Activated CD4-positive, alpha-beta T cell treated with anti-CD3 and anti-CD28 coated beads, Interleukin-2, amount 50 U/mL, for 48 hours (primary cell): ENCODE data around the gene PGGT1B.

Experiments
- DNase-seq, 2 experiments: peaks; one replicate each; pipeline ENCODE4 v3.0.0-alpha.2; 2020

PGGT1B gene

GRCh38 chr5:115179394-115180164 lies 83.1 kb downstream of the PGGT1B start:
- no peak for DNase-seq

- DNase-seq, result peak in 1 of 2 experiments; percentile 6
These were observed 83.7 kb downstream of the PGGT1B start for GRCh38 chr5:115179030-115179393.

DNA sequence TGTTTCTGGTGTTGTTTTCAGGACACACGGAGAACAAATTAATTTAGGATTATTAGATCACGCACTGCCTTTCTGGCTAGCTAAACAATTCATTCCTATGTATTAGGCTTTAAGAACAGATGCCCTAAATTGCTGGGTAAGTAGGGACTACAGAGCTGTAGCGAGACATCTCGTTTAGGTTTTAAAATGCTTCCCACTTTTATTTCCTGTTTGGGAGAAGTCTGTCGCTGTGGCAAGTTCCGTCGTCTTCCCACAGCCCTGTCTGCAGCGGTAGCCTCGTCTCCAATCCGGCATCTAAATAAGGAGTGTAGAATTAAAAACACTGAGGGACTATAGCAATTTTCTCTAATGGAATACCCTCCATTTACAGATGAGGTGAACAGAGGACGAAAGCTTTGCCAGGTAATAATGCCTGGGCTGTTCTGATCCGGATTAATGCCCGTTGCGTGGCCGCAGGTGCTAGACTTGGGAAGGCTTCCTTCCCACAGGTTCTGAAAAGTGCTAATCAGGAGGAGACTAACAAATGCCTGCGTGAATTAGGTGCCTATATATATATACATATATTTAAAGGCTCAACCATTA lies 91.7 kb downstream of the PGGT1B start:
- DNase-seq, result no peak

GRCh38 chr5:115170134-115170928 lies 92.3 kb downstream of the PGGT1B start:
- DNase-seq, result peak; percentile 18 to 25

DNA sequence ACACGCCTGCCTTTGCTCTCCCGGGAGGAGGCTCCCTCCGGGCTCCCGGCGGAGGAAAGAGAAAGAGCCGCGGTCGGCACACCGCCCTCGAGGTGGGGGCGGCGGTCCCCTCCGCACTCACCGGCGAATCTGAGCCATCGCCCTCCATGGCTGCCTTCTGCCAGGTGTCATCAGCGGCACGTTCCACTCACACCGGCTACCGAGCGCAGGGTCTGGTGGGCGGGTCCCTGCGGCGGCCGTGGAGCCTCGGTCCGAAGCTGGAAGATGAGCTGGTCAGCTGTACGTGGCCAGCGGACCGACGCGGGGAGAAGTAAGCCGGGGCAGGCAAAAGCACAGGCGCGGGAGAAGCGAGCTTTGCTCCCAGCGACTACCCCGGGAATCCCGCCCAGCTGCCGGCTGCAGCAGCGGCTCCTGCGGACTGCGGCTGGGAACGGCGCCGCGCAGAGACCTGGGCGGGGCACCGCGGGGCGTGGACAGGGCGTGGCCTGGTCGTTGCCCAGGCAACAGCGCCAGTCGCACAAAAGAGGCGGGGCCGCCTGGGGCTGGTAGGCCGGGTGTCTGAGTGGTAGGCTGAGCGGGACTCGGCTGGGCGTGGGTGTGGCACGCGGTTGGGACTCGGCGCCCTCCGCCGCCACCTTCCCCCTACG lies 93.1 kb downstream of the PGGT1B start, which contains the start of gene TRIM36:
TSS of gene TRIM36 (minus strand) at position 422 of the 647 bp plus-strand sequence. CDS start at position 148, 274 bp downstream.
- DNase-seq, result peak; percentile 93 to 95

DNA sequence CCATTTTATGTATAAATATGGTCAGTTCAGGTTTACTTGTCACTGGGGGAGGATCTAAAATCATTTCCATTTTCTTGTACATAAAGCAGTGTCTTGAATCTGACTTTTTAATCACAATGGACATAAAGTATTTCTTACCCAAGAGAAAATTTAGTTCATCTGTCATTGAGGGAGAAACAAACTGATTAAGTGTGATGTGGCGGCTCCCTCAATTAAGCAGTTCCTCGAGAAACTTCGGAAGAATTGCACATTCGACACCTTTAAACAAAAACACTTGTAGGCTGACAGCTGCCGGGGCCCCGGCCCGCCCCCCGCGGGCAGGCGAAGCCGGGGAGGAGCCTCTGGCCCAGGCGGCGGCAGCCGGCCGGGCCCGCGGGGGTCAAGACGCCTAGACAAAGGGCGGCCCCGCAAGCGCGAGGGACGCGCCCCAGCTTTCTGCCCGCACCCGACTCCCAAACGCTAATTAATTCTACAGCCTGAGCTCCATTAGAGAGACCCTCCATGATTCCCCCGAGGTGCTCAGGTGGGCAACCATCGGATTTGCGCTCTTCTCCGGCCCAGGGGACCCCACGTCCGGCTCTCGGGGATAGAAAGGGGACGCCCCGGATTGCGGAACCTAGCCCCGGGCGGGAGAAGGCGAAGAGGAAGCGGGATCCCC lies 93.7 kb downstream of the PGGT1B start:
- peak in 1 of 2 experiments; percentile 3 for DNase-seq

DNA sequence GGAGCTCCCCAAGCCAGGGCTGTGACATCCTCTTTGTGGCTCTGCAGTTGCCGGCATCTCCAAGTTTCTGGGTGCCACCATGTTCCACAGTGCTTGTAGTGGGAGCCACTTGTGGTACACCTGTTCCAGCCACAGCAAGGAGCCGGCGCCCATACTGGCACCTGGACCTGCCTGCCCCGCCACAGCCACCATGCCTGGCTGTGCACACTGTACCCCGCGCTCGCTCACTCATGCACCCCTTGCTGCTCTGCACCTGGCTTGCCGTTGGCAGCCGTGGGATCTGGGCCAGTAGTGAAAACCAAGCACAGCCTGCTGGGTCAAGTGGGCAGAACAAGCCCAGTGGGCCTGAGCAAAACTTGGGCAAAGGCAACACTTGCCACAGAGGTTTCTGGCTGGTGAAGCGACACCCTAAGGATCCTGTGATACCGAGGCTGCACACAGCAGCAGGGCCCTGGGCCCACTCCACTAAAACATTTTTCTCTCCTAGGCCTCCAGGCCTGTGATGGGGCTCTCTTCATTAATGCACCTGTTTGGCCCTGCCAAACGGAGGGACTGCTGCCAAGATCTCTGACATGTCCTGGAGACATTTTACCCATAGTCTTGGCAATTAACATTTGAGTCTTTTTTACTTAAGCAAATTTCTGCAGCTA lies 95.8 kb downstream of the PGGT1B start:
- no peak for DNase-seq

DNA sequence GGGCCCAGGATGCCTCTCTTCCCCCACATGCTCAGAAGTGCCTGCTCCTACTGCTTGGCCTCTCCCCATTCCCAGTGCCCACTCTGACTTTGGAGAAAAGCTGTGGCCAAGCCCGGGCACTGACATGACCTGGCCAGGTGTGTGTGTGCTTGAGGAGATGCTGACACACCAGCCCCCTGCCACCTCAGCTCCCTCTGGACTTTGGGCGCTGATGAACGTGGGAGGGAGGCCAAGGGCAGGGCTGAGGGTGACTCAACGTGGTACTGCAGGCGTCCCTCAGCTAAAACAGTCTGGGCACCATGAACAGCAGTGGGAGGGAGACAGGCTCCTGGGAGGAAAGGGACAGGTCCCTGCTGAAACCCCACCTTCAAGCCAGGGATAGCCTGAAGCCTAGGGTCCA lies 96.9 kb downstream of the PGGT1B start:
- DNase-seq, result no peak

- no peak for DNase-seq
These were observed 101.7 kb downstream of the PGGT1B start for GRCh38 chr5:115160975-115161475.
